Rectal smooth muscle tissue (tissue), 1 donor: ENCODE measurements around the gene CCDC182.

Experiments used
- H3K27ac ChIP-seq: one replicate; pipeline ENCODE4 v1.7.0; 2013; ENCODE audit warnings: low read depth, low read length, inconsistent platforms
- H3K27me3 ChIP-seq: one replicate; pipeline ENCODE4 v1.7.0; 2013; ENCODE audit warnings: low read length; ENCODE audit not compliant: control insufficient read depth, insufficient read depth
- H3K36me3 ChIP-seq: one replicate; pipeline ENCODE4 v1.7.0; 2013; ENCODE audit warnings: low read length; ENCODE audit not compliant: control insufficient read depth, insufficient read depth
- H3K4me1 ChIP-seq: one replicate; pipeline ENCODE4 v1.7.0; 2013; ENCODE audit warnings: low read length; ENCODE audit not compliant: control insufficient read depth, insufficient read depth
- H3K4me3 ChIP-seq: one replicate; pipeline ENCODE4 v1.7.0; 2013; ENCODE audit warnings: low read length
- H3K9ac ChIP-seq: one replicate; pipeline ENCODE4 v1.7.0; 2013; ENCODE audit warnings: low read length

Gene CCDC182

GRCh38 chr17:57701124-57701523 lies 44.0 kb downstream of the CCDC182 start:
- Histone ChIP-seq H3K36me3 (no peaks in the 10 kb centered on the region), H3K4me3 (no peak overlapping the region), H3K27me3 (no peaks in the 10 kb centered on the region), H3K9ac (no peak overlapping the region), H3K27ac (no peak overlapping the region), H3K4me1 (no peaks in the 10 kb centered on the region)

- Histone ChIP-seq H3K4me3 (no peak overlapping the region), H3K27ac (no peak overlapping the region), H3K9ac (no peak overlapping the region), H3K36me3 (no peaks in the 10 kb centered on the region), H3K4me1 (no peaks in the 10 kb centered on the region), H3K27me3 (no peaks in the 10 kb centered on the region)
Measured at GRCh38 chr17:57699751-57700219, 45.3 kb downstream of the CCDC182 start.

- Histone ChIP-seq H3K9ac (no peak overlapping the region), H3K4me1 (no peaks in the 10 kb centered on the region), H3K36me3 (no peaks in the 10 kb centered on the region), H3K4me3 (no peak overlapping the region), H3K27ac (no peak overlapping the region), H3K27me3 (no peaks in the 10 kb centered on the region)
Measured at GRCh38 chr17:57697891-57698711, 47.0 kb downstream of the CCDC182 start.

GRCh38 chr17:57697197-57697596 lies 47.9 kb downstream of the CCDC182 start:
- H3K9ac ChIP-seq, result no peak overlapping the region
- no peak overlapping the region for H3K4me3 ChIP-seq
- H3K27ac ChIP-seq, result no peak overlapping the region
- no peaks in the 10 kb centered on the region for H3K4me1 ChIP-seq
- H3K27me3 ChIP-seq, result no peaks in the 10 kb centered on the region
- no peaks in the 10 kb centered on the region for H3K36me3 ChIP-seq

GRCh38 chr17:57696050-57696449 lies 49.0 kb downstream of the CCDC182 start:
- H3K9ac ChIP-seq, result no peak overlapping the region

More at GRCh38 chr17:57696050-57696449, 49.0 kb downstream of the CCDC182 start:
- Histone ChIP-seq H3K27me3 (no peaks in the 10 kb centered on the region), H3K4me1 (no peaks in the 10 kb centered on the region), H3K4me3 (no peak overlapping the region), H3K27ac (no peak overlapping the region), H3K36me3 (no peaks in the 10 kb centered on the region)
